ENCODE measurements around the gene TMEM208.

DNA sequence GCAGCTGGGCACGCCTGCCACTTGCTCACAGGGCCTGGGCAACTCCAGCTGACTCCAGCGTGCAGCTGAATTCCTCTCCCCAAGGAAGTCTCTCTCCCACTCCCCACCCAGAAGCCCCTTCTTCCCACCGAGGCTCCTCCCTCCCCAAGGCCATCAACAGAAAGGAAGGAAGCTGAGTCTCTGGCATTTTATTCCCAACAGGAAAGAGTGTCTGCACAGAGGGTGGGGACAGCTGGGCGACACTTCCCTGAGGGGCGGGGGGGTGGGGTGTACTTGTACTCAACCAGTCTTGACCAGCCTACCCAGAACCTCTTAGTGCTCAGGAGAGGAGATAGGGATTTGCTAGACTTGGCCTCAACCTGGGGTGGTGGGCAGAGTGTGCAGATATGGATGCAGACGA is 36.9 kb upstream of the TMEM208 start, which contains the start of gene EXOC3L1:
- TF ChIP-seq CTCF (IDR thresholded peaks at IDR 0.05) (no peak), GATA2 (CRISPR knock-in tag; IDR thresholded peaks at IDR 0.05) (no peak), RAD21 (IDR thresholded peaks at IDR 0.05; ENCODE audit: low read length) (no peak), EP300 (IDR thresholded peaks at IDR 0.05; ENCODE audit: borderline replicate concordance in 1 of 2, low read depth in 1 of 2, low read length in 1 of 2) (no peak), RFX5 (IDR thresholded peaks at IDR 0.05; ENCODE audit: low read length) (no peak)
- TF ChIP-seq, protein P1, sequence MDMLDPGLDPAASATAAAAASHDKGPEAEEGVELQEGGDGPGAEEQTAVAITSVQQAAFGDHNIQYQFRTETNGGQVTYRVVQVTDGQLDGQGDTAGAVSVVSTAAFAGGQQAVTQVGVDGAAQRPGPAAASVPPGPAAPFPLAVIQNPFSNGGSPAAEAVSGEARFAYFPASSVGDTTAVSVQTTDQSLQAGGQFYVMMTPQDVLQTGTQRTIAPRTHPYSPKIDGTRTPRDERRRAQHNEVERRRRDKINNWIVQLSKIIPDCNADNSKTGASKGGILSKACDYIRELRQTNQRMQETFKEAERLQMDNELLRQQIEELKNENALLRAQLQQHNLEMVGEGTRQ (IDR thresholded peaks at IDR 0.05; ENCODE audit: borderline replicate concordance, low read depth, low read length): no peak

Data from SK-N-SH (cell line).